Adrenal gland (tissue), 5 donors: ENCODE results near the gene LARP1B.

ENCODE experiments used
- CTCF ChIP-seq, 6 experiments: fragments of 450-650 bp in 4 of 6; fragments of 200-600 bp in 2 of 6; sonication (generic) in 1 of 6; IDR thresholded peaks; 1 replicate in 5 of 6; 2 replicates in 1 of 6; pipeline versions ENCODE4 v1.5.1 to v1.8.0; 2016 to 2021; ENCODE audit warnings: antibody characterized with exemption in 6 of 6, mild to moderate bottlenecking in 2 of 6, moderate library complexity in 1 of 6
- POLR2A ChIP-seq, 2 donors: fragments of 450-650 bp; IDR thresholded peaks; one replicate each; pipeline ENCODE4 v1.6.1; 2017; ENCODE audit warnings: antibody characterized with exemption in 2 of 2, mild to moderate bottlenecking in 2 of 2, moderate library complexity in 1 of 2
- donor health status: DM: no; HTN: no; CAD: no.

GRCh38 chr4:128162434-128162833 is 101.3 kb downstream of the LARP1B start:
- TF ChIP-seq CTCF (IDR thresholded peaks at IDR 0.05) (no peak), POLR2A (IDR thresholded peaks at IDR 0.05) (no peak)
